Panc1 (cell line): Measurements from ENCODE around the gene CAPRIN1.

ENCODE experiments used
- POLR2AphosphoS5 ChIP-seq: IDR thresholded peaks from 2 replicates; pipeline ENCODE4 v1.6.1; 2012; ENCODE audit warnings: mild to moderate bottlenecking, low read depth, low read length, moderate library complexity
- SIN3A ChIP-seq: IDR thresholded peaks from 2 replicates; pipeline ENCODE4 v1.6.1; 2012; ENCODE audit warnings: low read depth, mild to moderate bottlenecking, low read length, moderate library complexity, borderline replicate concordance; ENCODE audit not compliant: insufficient read depth
- TCF7L2 ChIP-seq: IDR thresholded peaks from 2 replicates; pipeline ENCODE4 v1.6.1; 2011; ENCODE audit warnings: mild to moderate bottlenecking, low read depth, low read length, inconsistent platforms
- TF ChIP-seq, protein P1 (sequence below): fragments of 450-650 bp; IDR thresholded peaks from 2 replicates; pipeline ENCODE4 v1.5.1; 2017; ENCODE audit warnings: mild to moderate bottlenecking

DNA sequence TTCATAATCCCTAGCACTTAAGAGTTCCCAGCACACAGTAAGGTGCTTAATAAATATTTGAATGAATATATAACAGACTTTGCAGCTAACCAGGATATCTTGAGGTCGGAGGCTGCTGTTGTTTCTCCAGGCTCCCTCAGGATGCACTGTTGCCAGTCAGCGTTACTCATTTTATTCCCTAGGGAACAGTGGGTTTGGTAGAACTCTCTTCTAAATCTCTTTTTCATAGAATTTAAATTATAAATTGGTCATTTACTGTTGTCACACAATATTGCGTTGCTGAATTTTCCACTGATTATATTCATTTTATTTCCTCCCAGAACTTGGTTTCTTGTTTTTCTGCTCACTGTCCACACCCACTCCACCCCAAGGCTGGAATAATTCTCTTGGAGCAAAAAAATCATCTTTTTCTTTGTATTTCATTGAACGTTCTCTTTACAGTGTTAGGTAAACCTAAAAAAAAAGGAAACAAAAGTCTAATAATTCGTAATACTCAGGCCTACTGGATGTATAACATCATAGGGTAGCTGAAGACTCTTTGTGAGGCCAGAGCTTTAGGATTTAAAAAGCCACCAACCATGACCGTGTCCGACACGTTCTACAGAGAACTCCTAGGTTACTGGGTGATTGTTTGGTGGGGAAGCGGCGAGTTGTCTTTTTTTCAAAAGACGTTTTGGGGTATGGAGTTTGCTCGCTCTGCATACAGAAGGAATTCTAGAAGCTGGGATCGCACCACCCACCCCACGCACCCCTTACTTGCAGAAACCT, 766 bp upstream of the CAPRIN1 start:
- TF ChIP-seq, protein P1, sequence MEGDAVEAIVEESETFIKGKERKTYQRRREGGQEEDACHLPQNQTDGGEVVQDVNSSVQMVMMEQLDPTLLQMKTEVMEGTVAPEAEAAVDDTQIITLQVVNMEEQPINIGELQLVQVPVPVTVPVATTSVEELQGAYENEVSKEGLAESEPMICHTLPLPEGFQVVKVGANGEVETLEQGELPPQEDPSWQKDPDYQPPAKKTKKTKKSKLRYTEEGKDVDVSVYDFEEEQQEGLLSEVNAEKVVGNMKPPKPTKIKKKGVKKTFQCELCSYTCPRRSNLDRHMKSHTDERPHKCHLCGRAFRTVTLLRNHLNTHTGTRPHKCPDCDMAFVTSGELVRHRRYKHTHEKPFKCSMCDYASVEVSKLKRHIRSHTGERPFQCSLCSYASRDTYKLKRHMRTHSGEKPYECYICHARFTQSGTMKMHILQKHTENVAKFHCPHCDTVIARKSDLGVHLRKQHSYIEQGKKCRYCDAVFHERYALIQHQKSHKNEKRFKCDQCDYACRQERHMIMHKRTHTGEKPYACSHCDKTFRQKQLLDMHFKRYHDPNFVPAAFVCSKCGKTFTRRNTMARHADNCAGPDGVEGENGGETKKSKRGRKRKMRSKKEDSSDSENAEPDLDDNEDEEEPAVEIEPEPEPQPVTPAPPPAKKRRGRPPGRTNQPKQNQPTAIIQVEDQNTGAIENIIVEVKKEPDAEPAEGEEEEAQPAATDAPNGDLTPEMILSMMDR: no peak
- no peak for TF ChIP-seq POLR2AphosphoS5
- no peak for TF ChIP-seq TCF7L2
- TF ChIP-seq SIN3A: no peak
